Lower leg skin (tissue), 4 donors: Measurements from ENCODE around the gene CNTN4. TPM values are rescaled to one million over a fixed set of nuclear protein-coding genes. Genes with fewer than 3 reads are reported as not detected.

Source experiments
- DNase-seq, 2 donors: peaks; one replicate each; pipeline ENCODE4 v3.0.0-alpha.2; 2019; ENCODE audit warnings: low spot score in 2 of 2
- H3K4me3 ChIP-seq: fragments of 200-600 bp; sonication (generic); 2 replicates; pipeline ENCODE4 v1.5.1; 2017; ENCODE audit warnings: mild to moderate bottlenecking, low read depth; ENCODE audit not compliant: poor library complexity, severe bottlenecking
- POLR2A ChIP-seq, 2 donors: fragments of 450-650 bp; IDR thresholded peaks; one replicate each; pipeline ENCODE4 v1.6.1; 2016 to 2017; ENCODE audit warnings: antibody characterized with exemption in 2 of 2, mild to moderate bottlenecking in 1 of 2, moderate library complexity in 1 of 2
- WGBS, 2 donors: methylation state at CpG; one replicate each; pipeline ENCODE4 v1.1.5; 2018; 5-methylcytosine and 5-hydroxymethylcytosine counted together
- intact Hi-C: fragments of 100-400 bp; cut with DNase I; formaldehyde crosslinking; loops from one replicate; pipeline ENCODE4 v1.15.0; 2023; ENCODE audit warnings: low total_unique reads
- total RNA-seq, 4 donors: library from RNA; depleted of rRNA; stranded (reverse); fragments of >200 nt; gene quantifications; one replicate each; pipeline ENCODE4 v1.1.0, GENCODE V29; 2016
- TF ChIP-seq, protein P1 (sequence below), 3 donors: fragments of 450-650 bp; IDR thresholded peaks; one replicate each; pipeline ENCODE4 v1.5.1; 2016; ENCODE audit warnings: antibody characterized with exemption in 3 of 3, mild to moderate bottlenecking in 3 of 3, moderate library complexity in 2 of 3

Gene CNTN4
- total RNA-seq, 4 donors from 2014 or later: 1.8 to 6.1 (median 2.6) TPM

DNA sequence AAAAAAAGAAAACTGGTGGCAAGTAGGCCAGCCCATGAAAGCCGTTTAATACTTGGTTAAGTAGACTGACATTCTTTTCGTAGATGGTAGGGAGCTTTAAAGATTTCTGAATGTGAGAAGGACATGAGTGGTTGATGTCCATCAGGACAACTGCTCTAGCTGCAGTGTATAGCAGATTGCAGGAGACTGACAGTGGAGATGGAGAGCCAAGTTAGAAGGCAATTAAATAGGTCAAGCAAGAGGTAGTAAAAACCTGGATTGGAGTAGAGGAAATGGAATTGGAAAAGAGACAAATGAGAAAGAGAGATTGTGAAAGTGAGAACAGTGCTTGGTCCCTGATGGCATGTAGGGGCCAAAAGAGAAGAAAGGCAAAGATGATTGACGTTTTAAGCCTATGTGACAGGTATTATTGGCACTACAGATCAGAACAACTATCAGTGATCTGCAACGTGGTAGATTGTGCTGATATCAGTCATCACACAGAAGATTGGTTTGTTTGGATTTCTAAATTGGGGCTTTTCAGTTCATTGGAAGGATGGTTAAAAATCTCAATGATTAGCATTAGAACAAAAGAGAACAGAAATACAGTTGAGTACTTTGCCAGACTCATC, 74.0 kb downstream of the CNTN4 start:
- DNase-seq: no peak
- TF ChIP-seq POLR2A (IDR thresholded peaks at IDR 0.05): no peak
- TF ChIP-seq, protein P1, sequence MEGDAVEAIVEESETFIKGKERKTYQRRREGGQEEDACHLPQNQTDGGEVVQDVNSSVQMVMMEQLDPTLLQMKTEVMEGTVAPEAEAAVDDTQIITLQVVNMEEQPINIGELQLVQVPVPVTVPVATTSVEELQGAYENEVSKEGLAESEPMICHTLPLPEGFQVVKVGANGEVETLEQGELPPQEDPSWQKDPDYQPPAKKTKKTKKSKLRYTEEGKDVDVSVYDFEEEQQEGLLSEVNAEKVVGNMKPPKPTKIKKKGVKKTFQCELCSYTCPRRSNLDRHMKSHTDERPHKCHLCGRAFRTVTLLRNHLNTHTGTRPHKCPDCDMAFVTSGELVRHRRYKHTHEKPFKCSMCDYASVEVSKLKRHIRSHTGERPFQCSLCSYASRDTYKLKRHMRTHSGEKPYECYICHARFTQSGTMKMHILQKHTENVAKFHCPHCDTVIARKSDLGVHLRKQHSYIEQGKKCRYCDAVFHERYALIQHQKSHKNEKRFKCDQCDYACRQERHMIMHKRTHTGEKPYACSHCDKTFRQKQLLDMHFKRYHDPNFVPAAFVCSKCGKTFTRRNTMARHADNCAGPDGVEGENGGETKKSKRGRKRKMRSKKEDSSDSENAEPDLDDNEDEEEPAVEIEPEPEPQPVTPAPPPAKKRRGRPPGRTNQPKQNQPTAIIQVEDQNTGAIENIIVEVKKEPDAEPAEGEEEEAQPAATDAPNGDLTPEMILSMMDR (IDR thresholded peaks at IDR 0.05): no peak
- H3K4me3 ChIP-seq: no peak overlapping the region
- WGBS, 2 donors: 74 to 75% methylated on average over 4 of the region's 4 CpGs
- intact Hi-C loops: no loop called here

- H3K4me3 ChIP-seq: no peak overlapping the region
- TF ChIP-seq, protein P1 (IDR thresholded peaks at IDR 0.05): no peak
- TF ChIP-seq POLR2A (IDR thresholded peaks at IDR 0.05): no peak
- 86 to 87% methylated on average over 2 of the region's 2 CpGs for WGBS, 2 donors
- DNase-seq: no peak
- intact Hi-C loops: no loop called here
These were observed 82.0 kb downstream of the CNTN4 start for GRCh38 chr3:2180634-2181033.

- no peak overlapping the region for H3K4me3 ChIP-seq
- WGBS, 2 donors: 74 to 87% methylated on average over 3 of the region's 3 CpGs
- DNase-seq: no peak
- no peak for TF ChIP-seq POLR2A (IDR thresholded peaks at IDR 0.05)
- TF ChIP-seq, protein P1 (IDR thresholded peaks at IDR 0.05): no peak
- intact Hi-C loops: no loop called here
These were observed 100.2 kb downstream of the CNTN4 start for GRCh38 chr3:2198776-2199279.

DNA sequence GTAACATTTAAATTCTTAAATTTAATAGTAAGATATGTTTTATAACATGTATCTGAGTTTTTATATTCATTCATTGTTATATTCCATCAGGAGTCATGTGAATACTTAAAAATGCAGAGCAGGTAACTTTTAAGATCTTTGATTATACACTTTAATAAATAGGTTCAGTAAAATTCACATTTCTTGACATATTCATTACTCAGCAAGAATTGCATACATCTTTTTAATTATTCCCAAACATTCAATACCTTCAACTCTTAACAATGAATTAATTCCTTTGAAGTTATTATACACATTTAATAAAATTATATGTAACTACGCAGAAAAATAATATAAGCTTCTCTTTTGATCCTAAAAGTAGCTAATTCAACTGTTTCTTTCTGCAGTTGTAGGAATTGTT, 105.4 kb downstream of the CNTN4 start:
- DNase-seq: no peak
- TF ChIP-seq, protein P1 (IDR thresholded peaks at IDR 0.05): no peak
- no peak for TF ChIP-seq POLR2A (IDR thresholded peaks at IDR 0.05)
- intact Hi-C loops: no loop called here
- H3K4me3 ChIP-seq: no peak overlapping the region
- 83 to 91% methylated on average over 1 of the region's 1 CpG for WGBS, 2 donors

DNA sequence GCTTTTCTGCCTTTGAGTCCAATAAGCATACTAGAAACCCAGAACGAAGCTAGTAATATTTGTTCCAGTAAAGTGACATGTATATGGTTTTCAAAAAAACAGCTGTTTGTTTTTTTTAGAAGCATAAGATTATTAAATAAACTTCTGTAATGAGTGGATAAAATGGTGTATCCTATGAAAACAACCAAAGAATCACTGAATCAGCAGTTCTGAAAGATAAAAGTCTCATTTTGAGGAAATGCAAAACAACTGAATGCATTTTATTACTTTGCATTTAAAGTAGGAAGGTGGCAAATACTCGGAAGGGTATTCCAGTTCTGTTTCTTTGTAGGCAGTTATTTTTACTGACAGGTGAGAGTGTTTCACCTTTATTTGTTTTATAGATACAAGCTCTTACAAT, 107.0 kb downstream of the CNTN4 start:
- no peak overlapping the region for H3K4me3 ChIP-seq
- intact Hi-C loops: no loop called here
- 75 to 84% methylated on average over 2 of the region's 2 CpGs for WGBS, 2 donors
- TF ChIP-seq, protein P1 (IDR thresholded peaks at IDR 0.05): no peak
- no peak for TF ChIP-seq POLR2A (IDR thresholded peaks at IDR 0.05)
- DNase-seq: no peak

DNA sequence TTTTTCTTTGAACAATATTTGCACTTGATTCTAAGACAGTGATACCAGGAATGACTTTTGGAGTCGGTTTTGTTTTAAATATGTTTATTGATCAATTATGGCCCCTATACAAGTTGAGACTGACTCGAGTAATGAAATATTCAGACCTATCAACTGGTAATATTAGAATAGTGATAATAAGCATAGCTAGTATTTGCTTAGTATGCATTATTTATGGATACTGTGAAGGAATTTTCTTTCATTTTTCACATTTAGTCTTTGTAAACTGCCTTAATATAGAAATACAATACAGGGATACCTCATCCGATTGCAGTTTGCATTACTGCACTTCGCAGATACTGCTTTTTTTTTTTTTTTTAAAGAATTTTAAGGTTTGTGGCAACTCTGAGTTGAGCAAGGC, 107.9 kb downstream of the CNTN4 start:
- 88 to 91% methylated on average over 4 of the region's 4 CpGs for WGBS, 2 donors
- intact Hi-C loops: no loop called here
- TF ChIP-seq, protein P1 (IDR thresholded peaks at IDR 0.05): no peak
- TF ChIP-seq POLR2A (IDR thresholded peaks at IDR 0.05): no peak
- no peak overlapping the region for H3K4me3 ChIP-seq
- DNase-seq: no peak
